Measurements from ENCODE around the gene SNRNP27.
A peak's percentile ranks its signal among the peaks of the same experiment; 100 is the strongest.
"Not testable (repeated sequence)": the region's sequence is repeated elsewhere in the genome, so short reads cannot be mapped to it uniquely, and the experiment has no call there.

SNRNP27 gene

DNA sequence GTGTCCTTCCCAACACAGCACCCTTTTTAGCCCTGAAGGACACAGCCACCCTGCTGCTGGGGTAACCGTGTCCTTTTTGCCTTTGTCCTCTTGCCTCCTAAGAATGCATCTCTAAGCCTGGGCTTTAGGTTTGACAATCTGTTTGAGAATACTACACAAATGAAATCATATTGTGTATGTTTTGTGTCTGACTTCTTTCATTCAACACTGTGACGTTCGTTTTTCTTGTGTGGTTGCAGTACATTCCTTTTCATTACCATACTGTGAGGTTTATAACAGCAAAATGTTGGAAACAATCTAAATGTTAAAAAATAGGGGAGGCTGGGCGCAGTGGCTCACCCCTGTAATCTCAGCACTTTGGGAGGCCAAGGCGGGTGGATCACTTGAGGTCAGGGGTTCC lies 56.5 kb downstream of the SNRNP27 start:
- Mint-ChIP-seq H3K4me1 (peaks cover 26% of the 10 kb centered on the region), H3K9me3 (no peaks in the 10 kb centered on the region), H3K27me3 (peaks cover 6% of the 10 kb centered on the region), H3K4me3 (no peak overlapping the region), H3K27ac (no peak overlapping the region)
- no peak for DNase-seq
- no peak for ATAC-seq

GRCh38 chr2:69950671-69951070 lies 56.9 kb downstream of the SNRNP27 start:
- H3K4me1 Mint-ChIP-seq, result peaks cover 22% of the 10 kb centered on the region
- not testable (repeated sequence) for H3K27ac Mint-ChIP-seq, ATAC-seq, H3K27me3 Mint-ChIP-seq, H3K9me3 Mint-ChIP-seq, H3K4me3 Mint-ChIP-seq, DNase-seq

- Mint-ChIP-seq H3K4me1 (peaks cover 3% of the 10 kb centered on the region), H3K27ac (peak overlapping the region in 1 of 2 donors; percentile 47), H3K27me3 (peaks cover 3% of the 10 kb centered on the region), H3K4me3 (no peak overlapping the region), H3K9me3 (no peaks in the 10 kb centered on the region)
- ATAC-seq, result no peak
- no peak for DNase-seq
Observed at GRCh38 chr2:69952336-69953115, 58.8 kb downstream of the SNRNP27 start.

- Mint-ChIP-seq H3K4me1 (peaks cover 8% of the 10 kb centered on the region), H3K27ac (no peak overlapping the region)
Observed at GRCh38 chr2:69954084-69954483, 60.3 kb downstream of the SNRNP27 start.

More at GRCh38 chr2:69954084-69954483, 60.3 kb downstream of the SNRNP27 start:
- Mint-ChIP-seq H3K27me3 (no peaks in the 10 kb centered on the region), H3K9me3 (no peaks in the 10 kb centered on the region), H3K4me3 (no peak overlapping the region)
- DNase-seq, result no peak
- no peak for ATAC-seq
